DND-41 (cell line): ENCODE results near the gene SRF.

Experiments used
- ATAC-seq: fragments of 200-7000 bp; cut with Tn5 transposase; 3 replicates; pipeline ENCODE4 v1.9.1; 2021; ENCODE audit warnings: low read depth; ENCODE audit not compliant: insufficient read depth
- DNase-seq: peaks from one replicate; pipeline ENCODE4 v3.0.0-alpha.2; 2020
- H2AFZ ChIP-seq: 2 replicates; pipeline ENCODE4 v1.6.0; 2012; ENCODE audit warnings: low read depth, low read length
- H3K27ac ChIP-seq: 2 replicates; pipeline ENCODE4 v1.5.1; 2012; ENCODE audit warnings: low read length, inconsistent platforms
- H3K27me3 ChIP-seq: fragments of 200-600 bp; sonication (generic); 2 replicates; pipeline ENCODE4 v1.6.0; 2012; ENCODE audit warnings: low read length, mild to moderate bottlenecking, inconsistent platforms; ENCODE audit not compliant: insufficient read depth, poor library complexity
- H3K36me3 ChIP-seq: 2 replicates; pipeline ENCODE4 v1.5.1; 2012; ENCODE audit warnings: low read length, inconsistent platforms; ENCODE audit not compliant: insufficient read depth
- H3K4me1 ChIP-seq: 2 replicates; pipeline ENCODE4 v1.5.1; 2012; ENCODE audit warnings: mild to moderate bottlenecking, low read length; ENCODE audit not compliant: insufficient read depth
- H3K4me2 ChIP-seq: 2 replicates; pipeline ENCODE4 v1.6.0; 2012; ENCODE audit warnings: mild to moderate bottlenecking, moderate library complexity, low read length, inconsistent platforms; ENCODE audit not compliant: insufficient read depth
- H3K4me3 ChIP-seq, 2 experiments: fragments of 200-600 bp in 1 of 2; shearing (Covaris generic) in 1 of 2; 2 replicates each; pipeline ENCODE4 v1.5.1; 2012 to 2016; ENCODE audit warnings: inconsistent platforms in 2 of 2, low read length in 2 of 2, mild to moderate bottlenecking in 2 of 2, low read depth in 1 of 2, moderate library complexity in 1 of 2
- H3K79me2 ChIP-seq: 2 replicates; pipeline ENCODE4 v1.6.0; 2012; ENCODE audit warnings: low read length, inconsistent platforms; ENCODE audit not compliant: insufficient read depth
- H3K9ac ChIP-seq: 2 replicates; pipeline ENCODE4 v1.6.0; 2012; ENCODE audit warnings: low read depth, mild to moderate bottlenecking, inconsistent platforms, low read length, moderate library complexity
- H3K9me3 ChIP-seq: 2 replicates; pipeline ENCODE4 v1.5.1; 2012; ENCODE audit warnings: low read length, moderate library complexity, mild to moderate bottlenecking, inconsistent platforms; ENCODE audit not compliant: insufficient read depth, severe bottlenecking
- H4K20me1 ChIP-seq: 2 replicates; pipeline ENCODE4 v1.6.0; 2012; ENCODE audit warnings: low read length; ENCODE audit not compliant: insufficient read depth
- CTCF ChIP-seq: IDR thresholded peaks from 2 replicates; pipeline ENCODE4 v1.5.1; 2012; ENCODE audit warnings: borderline replicate concordance, low read length, moderate library complexity, mild to moderate bottlenecking; ENCODE audit not compliant: poor library complexity, severe bottlenecking; ENCODE audit errors: extremely low read depth
- EZH2 ChIP-seq: IDR thresholded peaks from 3 replicates; pipeline ENCODE4 v1.6.1; 2012; ENCODE audit warnings: borderline replicate concordance, low read depth, mild to moderate bottlenecking, moderate library complexity, low read length, inconsistent platforms; ENCODE audit not compliant: severe bottlenecking

The SRF gene

GRCh38 chr6:43124481-43124880 is 46.6 kb upstream of the SRF start:
- no peak overlapping the region for H3K4me2 ChIP-seq
- H3K27ac ChIP-seq: no peak overlapping the region
- no peak for DNase-seq
- H4K20me1 ChIP-seq: peaks cover 56% of the 10 kb centered on the region
- TF ChIP-seq CTCF (no peak), EZH2 (no peak)
- H3K27me3 ChIP-seq: no peaks in the 10 kb centered on the region
- no peak overlapping the region for H2AFZ ChIP-seq
- no peaks in the 10 kb centered on the region for H3K9me3 ChIP-seq
- ATAC-seq: no peak
- H3K9ac ChIP-seq: no peak overlapping the region
- no peaks in the 10 kb centered on the region for H3K4me1 ChIP-seq
- no peak overlapping the region for H3K4me3 ChIP-seq
- peaks cover 61% of the 10 kb centered on the region for H3K79me2 ChIP-seq
- no peaks in the 10 kb centered on the region for H3K36me3 ChIP-seq

GRCh38 chr6:43125119-43125518 is 46.0 kb upstream of the SRF start:
- Histone ChIP-seq H3K4me1 (no peaks in the 10 kb centered on the region), H2AFZ (no peak overlapping the region), H3K4me3 (no peak overlapping the region), H4K20me1 (peaks cover 55% of the 10 kb centered on the region), H3K9me3 (no peaks in the 10 kb centered on the region), H3K36me3 (peaks cover 2% of the 10 kb centered on the region; the same call in 1 of the 2 replicates), H3K4me2 (no peak overlapping the region), H3K27ac (no peak overlapping the region), H3K27me3 (no peaks in the 10 kb centered on the region), H3K79me2 (peaks cover 55% of the 10 kb centered on the region), H3K9ac (no peak overlapping the region)
- ATAC-seq (peak; percentile 29; the same call in 2 of the 3 replicates), DNase-seq (no peak)
- TF ChIP-seq CTCF: no peak
- no peak for TF ChIP-seq EZH2

DNA sequence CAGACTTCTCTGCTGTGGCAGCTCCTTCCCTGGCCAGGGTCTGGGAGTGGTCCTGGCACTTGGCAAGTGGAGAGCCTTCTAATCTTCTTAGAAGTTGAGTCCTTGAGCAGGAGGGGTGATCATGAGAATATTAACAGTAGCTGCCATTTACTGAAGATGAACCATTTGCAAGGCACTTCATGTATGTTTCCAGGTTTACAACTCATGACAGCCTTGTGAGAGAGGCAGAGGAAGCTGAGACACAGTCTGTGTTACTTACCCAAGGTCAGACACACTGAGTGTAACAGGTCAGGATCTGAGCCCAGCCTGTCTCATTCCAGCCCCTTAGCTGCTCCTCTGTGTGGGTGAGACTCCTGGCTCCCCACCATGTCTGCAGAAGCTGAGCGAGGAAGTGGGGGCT is 45.5 kb upstream of the SRF start:
- H3K27ac ChIP-seq: peak overlapping the region; percentile 37; the same call in 1 of the 2 replicates
- TF ChIP-seq EZH2 (no peak), CTCF (no peak)
- no peaks in the 10 kb centered on the region for H3K27me3 ChIP-seq
- H4K20me1 ChIP-seq: peaks cover 53% of the 10 kb centered on the region
- DNase-seq (no peak), ATAC-seq (no peak; the same call in 2 of the 3 replicates)
- no peak overlapping the region for H3K4me2 ChIP-seq
- H2AFZ ChIP-seq: no peak overlapping the region
- H3K9me3 ChIP-seq: no peaks in the 10 kb centered on the region
- H3K79me2 ChIP-seq: peaks cover 50% of the 10 kb centered on the region
- no peak overlapping the region for H3K9ac ChIP-seq
- H3K4me1 ChIP-seq: no peaks in the 10 kb centered on the region
- peaks cover 6% of the 10 kb centered on the region; the same call in 1 of the 2 replicates for H3K36me3 ChIP-seq
- H3K4me3 ChIP-seq: no peak overlapping the region

GRCh38 chr6:43127180-43127579 is 43.9 kb upstream of the SRF start:
- Histone ChIP-seq H3K36me3 (peaks cover 21% of the 10 kb centered on the region), H3K9me3 (no peaks in the 10 kb centered on the region), H3K27ac (no peak overlapping the region), H4K20me1 (peaks cover 42% of the 10 kb centered on the region), H3K79me2 (peaks cover 35% of the 10 kb centered on the region), H3K4me2 (no peak overlapping the region), H3K4me3 (no peak overlapping the region), H3K9ac (no peak overlapping the region), H3K4me1 (no peaks in the 10 kb centered on the region), H3K27me3 (no peaks in the 10 kb centered on the region), H2AFZ (no peak overlapping the region)
- ATAC-seq (no peak), DNase-seq (no peak)
- TF ChIP-seq CTCF (no peak), EZH2 (no peak)
